PC-3 (cell line): ENCODE measurements around the gene FANCE. TPM values are rescaled to one million over a fixed set of nuclear protein-coding genes. Genes with fewer than 3 reads are reported as not detected.

Experiments used
- ATAC-seq: fragments of 200-7000 bp; cut with Tn5 transposase; 2 replicates; pipeline ENCODE4 v1.9.1; 2020; ENCODE audit warnings: mild to moderate bottlenecking, moderate library complexity
- BruUV-seq: library from RNA; stranded (reverse); fragments of 400-500 nt; replicated peaks from 2 replicates; lab custom pipeline; 2021; lab: Mats Ljungman, UMichigan
- CTCF ChIA-PET: fragments of 300-600 bp; sonication (Branson Sonifier 250); formaldehyde crosslinking; loops from one replicate; lab custom pipeline; 2022; ENCODE audit warnings: antibody characterized with exemption; lab: Charles Lee
- POLR2A ChIA-PET: fragments of 300-600 bp; sonication (Branson Sonifier 250); formaldehyde crosslinking; loops from one replicate; lab custom pipeline; 2022; ENCODE audit warnings: antibody characterized with exemption; ENCODE audit not compliant: unreplicated experiment; lab: Charles Lee
- DNase-seq: peaks from one replicate; pipeline ENCODE4 v3.0.0-alpha.2; 2015
- H2AFZ ChIP-seq: fragments of 300-600 bp; sonication (generic); 2 replicates; pipeline ENCODE4 v1.6.0; 2016; ENCODE audit warnings: antibody characterized with exemption, low read length
- H3F3A ChIP-seq: fragments of 300-600 bp; sonication (generic); one replicate; pipeline ENCODE4 v1.6.0; 2017; ENCODE audit warnings: antibody characterized with exemption, low read length, control low read depth, mild to moderate bottlenecking; ENCODE audit not compliant: unreplicated experiment
- H3K27ac ChIP-seq: fragments of 300-600 bp; sonication (generic); 2 replicates; pipeline ENCODE4 v1.5.1; 2016; ENCODE audit warnings: mild to moderate bottlenecking, low read length
- H3K27me3 ChIP-seq: fragments of 300-600 bp; sonication (generic); 2 replicates; pipeline ENCODE4 v1.6.1; 2016; ENCODE audit warnings: low read length, mixed read lengths
- H3K36me3 ChIP-seq: fragments of 300-600 bp; sonication (generic); 2 replicates; pipeline ENCODE4 v1.6.1; 2016; ENCODE audit warnings: low read depth, mixed run types, low read length, mixed read lengths
- H3K4me1 ChIP-seq: fragments of 300-600 bp; sonication (generic); 2 replicates; pipeline ENCODE4 v1.5.1; 2016; ENCODE audit warnings: low read length; ENCODE audit not compliant: insufficient read depth
- H3K4me2 ChIP-seq: fragments of 300-600 bp; sonication (generic); 2 replicates; pipeline ENCODE4 v1.6.0; 2016; ENCODE audit warnings: low read length
- H3K4me3 ChIP-seq: fragments of 300-600 bp; sonication (generic); 2 replicates; pipeline ENCODE4 v1.5.1; 2016; ENCODE audit warnings: mild to moderate bottlenecking, low read length, mixed read lengths
- H3K79me2 ChIP-seq: fragments of 300-600 bp; sonication (generic); 2 replicates; pipeline ENCODE4 v1.6.1; 2017; ENCODE audit warnings: low read length, mixed read lengths
- H3K9ac ChIP-seq: fragments of 300-600 bp; sonication (generic); 2 replicates; pipeline ENCODE4 v1.6.0; 2016; ENCODE audit warnings: mild to moderate bottlenecking, low read length
- H3K9me2 ChIP-seq: fragments of 300-600 bp; sonication (generic); replicated peaks from 2 replicates; pipeline ENCODE4 v1.6.1; 2016; ENCODE audit warnings: mixed run types, low read length, mixed read lengths
- H3K9me3 ChIP-seq: fragments of 300-600 bp; sonication (generic); 2 replicates; pipeline ENCODE4 v1.6.1; 2016; ENCODE audit warnings: low read length, mixed read lengths
- H4K20me1 ChIP-seq: fragments of 300-600 bp; sonication (generic); 2 replicates; pipeline ENCODE4 v1.6.1; 2016; ENCODE audit warnings: low read length, mixed read lengths
- CTCF ChIP-seq: fragments of 300-600 bp; sonication (generic); conservative IDR thresholded peaks from 2 replicates; pipeline ENCODE4 v1.5.1; 2017; ENCODE audit warnings: antibody characterized with exemption, low read depth, mild to moderate bottlenecking, low read length
- EZH2 ChIP-seq: fragments of 300-600 bp; sonication (generic); IDR thresholded peaks from one replicate; pipeline ENCODE4 v1.6.1; 2017; ENCODE audit warnings: antibody characterized with exemption, mild to moderate bottlenecking, low read length; ENCODE audit not compliant: unreplicated experiment
- EZH2phosphoT487 ChIP-seq: fragments of 300-600 bp; sonication (generic); IDR thresholded peaks from 2 replicates; pipeline ENCODE4 v1.6.1; 2018; ENCODE audit warnings: mild to moderate bottlenecking, antibody characterized with exemption, low read length, borderline replicate concordance
- intact Hi-C: fragments of 100-400 bp; cut with micrococcal nuclease; formaldehyde crosslinking; loops from 2 replicates; pipeline ENCODE4 v1.9.0; 2023
- total RNA-seq: library from RNA; depleted of rRNA; stranded (reverse); fragments of >200 nt; gene quantifications from 2 replicates; pipeline ENCODE4 v1.2.3, GENCODE V29; 2014

The FANCE gene
- total RNA-seq, 1 experiment from 2014 or later = 13.8 TPM

GRCh38 chr6:35426074-35426473 lies 26.1 kb upstream of the FANCE start:
- Histone ChIP-seq H3K4me3 (no peak overlapping the region), H2AFZ (no peak overlapping the region), H3K36me3 (peaks cover 42% of the 10 kb centered on the region), H3K27me3 (no peaks in the 10 kb centered on the region), H3K79me2 (0 out of 2 replicates have a peak, but pooled peaks cover 8% of the 10 kb centered on the region), H3K4me2 (no peak overlapping the region; the same call in 1 of the 2 replicates), H3K9ac (peak overlapping the region; percentile 89), H3K9me3 (peaks cover 10% of the 10 kb centered on the region), H3K27ac (peak overlapping the region; percentile 98), H4K20me1 (no peaks in the 10 kb centered on the region), H3K4me1 (peaks cover 48% of the 10 kb centered on the region), H3K9me2 (no peaks in the 10 kb centered on the region), H3F3A (peaks cover 11% of the 10 kb centered on the region)
- BruUV-seq = no TSS peak
- ChIA-PET POLR2A (no interaction called here), CTCF (interaction anchor here (0.6 kb wide), 1 partner anchor 15 kb away, joined by 3 read pairs; no protein-coding TSS in a partner anchor)
- intact Hi-C loops = no loop called here
- no peak for ATAC-seq
- TF ChIP-seq EZH2phosphoT487 = no peak
- TF ChIP-seq CTCF = no peak
- DNase-seq = no peak

GRCh38 chr6:35427435-35427834 lies 24.7 kb upstream of the FANCE start:
- Histone ChIP-seq H3K9ac (peak overlapping the region; percentile 89), H3F3A (peaks cover 11% of the 10 kb centered on the region), H3K9me3 (peaks cover 10% of the 10 kb centered on the region), H2AFZ (no peak overlapping the region), H3K27me3 (no peaks in the 10 kb centered on the region), H3K4me1 (peaks cover 48% of the 10 kb centered on the region), H3K4me2 (peak overlapping the region; percentile 82), H3K9me2 (no peaks in the 10 kb centered on the region), H3K79me2 (0 out of 2 replicates have a peak, but pooled peaks cover 8% of the 10 kb centered on the region), H3K27ac (peak overlapping the region; percentile 98), H3K36me3 (peaks cover 32% of the 10 kb centered on the region), H3K4me3 (no peak overlapping the region; the same call in 1 of the 2 replicates), H4K20me1 (no peaks in the 10 kb centered on the region)
- POLR2A ChIA-PET = interaction anchor here (0.5 to 1.6 kb wide), 4 partner anchors 26 to 174 kb away, joined by 4 to 7 read pairs (median 6); no protein-coding TSS in a partner anchor
- BruUV-seq = no TSS peak
- DNase-seq = no peak
- no peak for TF ChIP-seq EZH2
- no peak for TF ChIP-seq EZH2phosphoT487
- no peak for TF ChIP-seq CTCF
- intact Hi-C loops = no loop called here
- ATAC-seq = peak; percentile 3
- CTCF ChIA-PET = interaction anchor here (1.2 to 1.5 kb wide), 2 partner anchors 22 to 26 kb away, joined by 3 to 4 read pairs; no protein-coding TSS in a partner anchor

- H3K9me2 ChIP-seq = no peaks in the 10 kb centered on the region
- H4K20me1 ChIP-seq = no peaks in the 10 kb centered on the region
- H3K4me3 ChIP-seq = peak overlapping the region; percentile 46
- H2AFZ ChIP-seq = peak overlapping the region; percentile 36; the same call in 1 of the 2 replicates
- 0 out of 2 replicates have a peak, but pooled peaks cover 8% of the 10 kb centered on the region for H3K79me2 ChIP-seq
- peaks cover 11% of the 10 kb centered on the region for H3F3A ChIP-seq
- peaks cover 30% of the 10 kb centered on the region for H3K36me3 ChIP-seq
- peaks cover 48% of the 10 kb centered on the region for H3K4me1 ChIP-seq
- H3K9ac ChIP-seq = peak overlapping the region; percentile 89
- DNase-seq (peak; percentile 95), ATAC-seq (peak; percentile 82)
- TF ChIP-seq EZH2phosphoT487 (no peak), EZH2 (no peak), CTCF (no peak)
- no peaks in the 10 kb centered on the region for H3K27me3 ChIP-seq
- peak overlapping the region; percentile 82 for H3K4me2 ChIP-seq
- ChIA-PET CTCF (interaction anchor here (0.7 to 1.5 kb wide), 4 partner anchors 13 to 96 kb away, joined by 3 to 9 read pairs (median 6); no protein-coding TSS in a partner anchor), POLR2A (interaction anchor here (0.5 to 1.6 kb wide), 6 partner anchors 27 to 173 kb away, joined by 4 to 14 read pairs (median 7); partner anchors contain the start of gene TEAD3)
- H3K27ac ChIP-seq = peak overlapping the region; percentile 98
- peaks cover 10% of the 10 kb centered on the region for H3K9me3 ChIP-seq
- no TSS peak for BruUV-seq
- intact Hi-C loops = loop anchor here (1.0 kb wide), 2 partner anchors 13 to 37 kb away; no protein-coding TSS in a partner anchor
These were observed 24.3 kb upstream of the FANCE start for GRCh38 chr6:35427851-35428321.
